C4-2B (cell line): ENCODE results near the gene STK35.

ENCODE experiments used
- CTCF ChIP-seq: fragments of 450-650 bp; conservative IDR thresholded peaks from 2 replicates; pipeline ENCODE4 v1.5.1; 2017; ENCODE audit warnings: mild to moderate bottlenecking
- ZFX ChIP-seq: fragments of 450-650 bp; IDR thresholded peaks from 2 replicates; pipeline ENCODE4 v1.6.1; 2017

GRCh38 chr20:2136275-2136674 is 34.6 kb downstream of the STK35 start:
- TF ChIP-seq CTCF (no peak), ZFX (no peak)
